Brain microvascular endothelial cell (primary cell): ENCODE measurements around the gene TSPAN11.

Source experiments
- DNase-seq: peaks from one replicate; pipeline ENCODE4 v3.0.0-alpha.2; 2020
- H3K27ac ChIP-seq: fragments of 250-450 bp; sonication (Bioruptor Pico); 2 replicates; pipeline ENCODE4 v1.5.1; 2020; ENCODE audit warnings: mild to moderate bottlenecking, moderate library complexity
- H3K27me3 ChIP-seq: fragments of 250-450 bp; sonication (Bioruptor Pico); replicated peaks from 2 replicates; pipeline ENCODE4 v1.5.1; 2020; ENCODE audit warnings: mild to moderate bottlenecking
- H3K36me3 ChIP-seq: fragments of 250-450 bp; sonication (Bioruptor Pico); replicated peaks from 2 replicates; pipeline ENCODE4 v1.5.1; 2020; ENCODE audit warnings: mild to moderate bottlenecking
- H3K4me3 ChIP-seq: 2 replicates; pipeline ENCODE4 v1.5.1; 2011; ENCODE audit warnings: low read depth, mild to moderate bottlenecking, control low read depth, low read length, moderate library complexity
- in situ Hi-C: cut with HindIII; loops from 2 replicates; pipeline ENCODE4 v1.10.0; 2017; ENCODE audit warnings: low sequenced_read_pairs, low pct_ligation_motif_present
- TF ChIP-seq, protein P1 (sequence below): IDR thresholded peaks from 2 replicates; pipeline ENCODE4 v1.5.1; 2011; ENCODE audit warnings: low read depth, mild to moderate bottlenecking, moderate library complexity, low read length, control low read depth, inconsistent platforms; ENCODE audit errors: missing control alignments

The TSPAN11 gene

DNA sequence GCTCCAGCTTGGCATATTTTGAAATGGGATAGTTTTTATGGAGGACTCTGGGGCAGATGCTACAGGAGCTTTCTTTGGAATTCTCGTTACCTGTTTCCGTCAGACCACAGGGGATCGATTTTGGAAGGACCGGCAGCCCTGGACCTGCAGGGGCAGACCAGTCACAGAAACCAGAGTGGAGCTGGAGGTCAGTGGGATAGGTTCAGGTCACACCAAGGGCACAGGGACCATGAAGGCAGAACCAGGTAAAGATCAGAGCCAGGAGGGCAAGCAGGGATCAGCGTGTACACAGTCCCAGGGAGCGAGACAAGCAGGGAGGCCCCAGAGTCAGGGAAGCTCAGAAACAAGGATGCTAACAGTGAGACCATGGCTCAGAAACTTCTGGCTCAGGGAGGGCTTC is 45.5 kb downstream of the TSPAN11 start:
- in situ Hi-C loops, result no loop called here
- TF ChIP-seq, protein P1, sequence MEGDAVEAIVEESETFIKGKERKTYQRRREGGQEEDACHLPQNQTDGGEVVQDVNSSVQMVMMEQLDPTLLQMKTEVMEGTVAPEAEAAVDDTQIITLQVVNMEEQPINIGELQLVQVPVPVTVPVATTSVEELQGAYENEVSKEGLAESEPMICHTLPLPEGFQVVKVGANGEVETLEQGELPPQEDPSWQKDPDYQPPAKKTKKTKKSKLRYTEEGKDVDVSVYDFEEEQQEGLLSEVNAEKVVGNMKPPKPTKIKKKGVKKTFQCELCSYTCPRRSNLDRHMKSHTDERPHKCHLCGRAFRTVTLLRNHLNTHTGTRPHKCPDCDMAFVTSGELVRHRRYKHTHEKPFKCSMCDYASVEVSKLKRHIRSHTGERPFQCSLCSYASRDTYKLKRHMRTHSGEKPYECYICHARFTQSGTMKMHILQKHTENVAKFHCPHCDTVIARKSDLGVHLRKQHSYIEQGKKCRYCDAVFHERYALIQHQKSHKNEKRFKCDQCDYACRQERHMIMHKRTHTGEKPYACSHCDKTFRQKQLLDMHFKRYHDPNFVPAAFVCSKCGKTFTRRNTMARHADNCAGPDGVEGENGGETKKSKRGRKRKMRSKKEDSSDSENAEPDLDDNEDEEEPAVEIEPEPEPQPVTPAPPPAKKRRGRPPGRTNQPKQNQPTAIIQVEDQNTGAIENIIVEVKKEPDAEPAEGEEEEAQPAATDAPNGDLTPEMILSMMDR, result no peak

DNA sequence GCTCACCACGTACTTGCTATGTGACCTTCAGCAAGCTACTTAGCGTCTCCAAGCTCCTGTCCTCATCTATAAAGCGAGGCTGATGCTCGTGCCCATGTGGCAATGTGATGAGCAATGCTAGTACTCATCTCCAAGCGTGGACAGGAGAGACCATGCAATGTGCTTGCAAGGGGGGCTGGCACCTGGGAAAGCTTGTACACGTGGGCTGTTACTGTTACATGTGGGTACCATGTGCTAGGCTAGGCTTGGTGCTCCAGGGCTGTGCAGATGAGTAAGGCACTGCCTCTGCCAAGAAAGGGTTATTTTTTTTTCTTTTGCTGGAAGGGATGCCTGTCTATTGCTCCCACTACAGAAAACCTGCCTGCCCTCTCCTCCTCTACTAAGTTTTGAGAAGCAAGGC is 46.6 kb downstream of the TSPAN11 start:
- TF ChIP-seq, protein P1, result no peak
- peaks cover 4% of the 10 kb centered on the region for H3K27me3 ChIP-seq
- in situ Hi-C loops, result no loop called here

More for the DNA sequence above, 45.5 kb downstream of the TSPAN11 start:
- no peak for DNase-seq
- Histone ChIP-seq H3K27ac (no peak overlapping the region), H3K36me3 (no peaks in the 10 kb centered on the region), H3K4me3 (no peak overlapping the region), H3K27me3 (peaks cover 4% of the 10 kb centered on the region)

DNA sequence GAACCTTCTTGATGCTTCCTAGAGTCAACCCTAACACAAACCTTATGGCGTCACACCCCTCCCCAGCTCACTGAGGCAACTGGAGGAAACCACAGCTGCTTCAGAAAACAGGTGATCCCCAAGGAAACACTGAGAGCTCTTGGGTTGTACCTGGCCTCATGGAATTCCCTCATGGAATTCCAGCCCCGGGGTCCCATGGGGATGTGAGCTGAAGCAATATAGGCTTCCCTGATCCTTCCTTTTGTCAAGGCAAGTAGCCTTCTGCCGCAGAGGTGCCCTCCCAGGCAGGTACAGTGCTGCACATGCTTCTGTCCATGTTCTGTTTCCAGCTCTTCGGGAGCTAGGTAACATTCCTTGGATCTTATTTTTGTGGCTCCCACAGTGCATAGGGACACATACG is 47.3 kb downstream of the TSPAN11 start:
- DNase-seq, result no peak
- Histone ChIP-seq H3K36me3 (no peaks in the 10 kb centered on the region), H3K4me3 (no peak overlapping the region), H3K27ac (no peak overlapping the region), H3K27me3 (peaks cover 2% of the 10 kb centered on the region)
- TF ChIP-seq, protein P1, result no peak
- in situ Hi-C loops, result no loop called here

More for the DNA sequence above, 46.6 kb downstream of the TSPAN11 start:
- Histone ChIP-seq H3K36me3 (no peaks in the 10 kb centered on the region), H3K27ac (no peak overlapping the region), H3K4me3 (no peak overlapping the region)
- DNase-seq, result no peak

DNA sequence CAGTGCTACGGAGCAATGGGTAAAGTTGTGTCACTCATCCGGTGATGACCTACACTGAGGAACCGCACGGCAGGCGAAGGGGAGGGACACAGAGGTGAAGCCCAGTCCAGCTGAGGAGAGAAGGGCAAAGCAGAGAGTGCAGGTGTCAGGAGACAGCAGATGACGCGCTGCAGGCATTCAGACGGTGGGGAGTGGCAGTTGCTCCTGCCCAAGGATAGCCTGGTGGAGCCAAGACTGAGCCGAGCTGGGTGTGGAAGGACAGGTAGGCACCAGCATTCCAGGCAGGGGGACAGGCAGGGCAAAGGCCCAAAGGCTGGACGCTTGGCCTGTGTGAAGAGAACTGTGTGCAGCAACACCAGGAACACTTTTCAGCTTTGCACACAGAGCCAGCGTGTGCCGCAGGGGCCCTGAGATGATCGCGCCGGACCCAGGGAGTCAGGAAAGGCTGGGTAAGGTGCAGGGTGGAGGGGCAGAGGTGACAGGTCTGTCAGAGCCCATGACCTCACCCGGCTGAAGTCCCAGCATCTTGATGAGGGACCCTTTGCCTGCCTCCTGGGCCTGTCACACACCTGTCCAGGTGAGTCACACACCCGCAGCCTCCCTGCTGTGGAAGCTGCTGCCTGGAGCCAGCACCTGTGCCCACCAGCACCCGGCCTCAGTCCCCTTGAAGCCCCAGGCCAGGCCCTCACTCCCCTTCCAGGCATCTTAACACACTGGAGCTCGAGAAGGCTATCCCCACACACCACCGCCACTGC is 48.4 kb downstream of the TSPAN11 start:
- no peak for DNase-seq
- in situ Hi-C loops, result no loop called here
- no peak overlapping the region for H3K27ac ChIP-seq
- TF ChIP-seq, protein P1, result no peak
- H3K4me3 ChIP-seq, result no peak overlapping the region
- no peaks in the 10 kb centered on the region for H3K36me3 ChIP-seq
- peaks cover 2% of the 10 kb centered on the region for H3K27me3 ChIP-seq

DNA sequence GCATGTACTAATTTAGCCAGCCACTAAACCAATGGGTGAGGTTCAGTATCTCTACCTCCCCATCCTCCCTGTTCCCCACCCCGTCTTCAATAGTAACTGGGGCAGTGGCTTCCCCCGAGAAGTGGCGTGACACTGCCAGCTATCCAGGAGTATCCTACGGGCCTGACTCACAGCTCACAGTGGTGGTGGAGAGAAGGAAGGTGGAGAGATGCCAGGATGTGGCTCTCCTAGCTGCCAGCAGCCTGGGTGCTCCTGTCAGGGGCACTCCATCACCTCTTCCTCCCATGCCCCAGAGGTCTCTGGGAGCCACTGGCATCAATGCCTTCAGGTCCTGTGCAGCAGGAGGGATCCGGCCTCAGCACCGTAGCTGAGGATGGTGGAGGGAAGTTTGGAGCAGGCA is 49.0 kb downstream of the TSPAN11 start:
- no peak for DNase-seq
- Histone ChIP-seq H3K27me3 (peaks cover 2% of the 10 kb centered on the region), H3K4me3 (no peak overlapping the region), H3K36me3 (no peaks in the 10 kb centered on the region), H3K27ac (no peak overlapping the region)
- in situ Hi-C loops, result no loop called here
- TF ChIP-seq, protein P1, result no peak

DNA sequence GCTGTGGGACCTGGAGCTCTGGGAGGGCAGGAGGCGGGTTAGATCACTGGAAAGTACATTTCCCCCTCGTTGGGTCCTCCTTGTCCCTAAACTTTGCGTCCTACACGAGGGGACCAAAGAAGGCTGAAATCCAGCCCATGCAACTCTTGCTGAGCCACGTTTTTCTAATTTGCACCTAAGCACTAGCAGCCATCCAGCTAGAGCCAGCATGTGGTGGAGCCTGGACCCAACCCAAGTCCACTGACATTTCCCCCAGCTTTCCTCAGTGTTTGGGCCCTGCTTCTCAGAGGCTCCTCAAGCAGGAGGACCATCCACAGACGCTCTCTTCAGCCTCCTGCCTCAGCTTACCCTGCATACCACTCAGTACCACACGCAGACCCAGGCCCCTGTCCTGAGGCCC is 49.7 kb downstream of the TSPAN11 start:
- no peak overlapping the region for H3K27ac ChIP-seq
- H3K4me3 ChIP-seq, result no peak overlapping the region
- no peak for DNase-seq
- peaks cover 2% of the 10 kb centered on the region for H3K27me3 ChIP-seq
- TF ChIP-seq, protein P1, result no peak
- in situ Hi-C loops, result no loop called here
- no peaks in the 10 kb centered on the region for H3K36me3 ChIP-seq
